Activated CD8-positive, alpha-beta memory T cell treated with anti-CD3 and anti-CD28 coated beads for 24 hours (primary cell): Measurements from ENCODE around the gene CLCN5.

Experiments
- DNase-seq: peaks from one replicate; pipeline ENCODE4 v3.0.0-alpha.2; 2020

The CLCN5 gene

DNA sequence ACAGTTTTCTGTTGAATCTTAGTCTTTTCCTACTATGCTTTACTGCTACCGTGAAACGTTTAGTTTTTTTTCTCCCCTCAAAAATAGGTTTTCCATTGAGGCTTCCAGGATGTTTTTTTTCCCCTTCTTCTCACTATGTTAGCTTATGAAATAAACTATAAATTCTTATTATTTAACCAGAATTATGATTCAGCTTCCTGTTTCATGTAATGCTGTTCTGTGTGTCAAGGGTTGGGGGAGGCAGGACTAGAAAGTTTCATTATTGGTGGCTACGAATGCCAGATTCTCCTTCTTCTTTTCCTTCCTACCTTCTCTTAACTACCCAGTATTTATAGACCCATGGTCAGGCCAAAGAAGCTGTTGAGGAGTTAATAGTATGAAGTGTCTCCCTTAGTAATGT lies 11.8 kb downstream of the CLCN5 start:
- no peak for DNase-seq

DNA sequence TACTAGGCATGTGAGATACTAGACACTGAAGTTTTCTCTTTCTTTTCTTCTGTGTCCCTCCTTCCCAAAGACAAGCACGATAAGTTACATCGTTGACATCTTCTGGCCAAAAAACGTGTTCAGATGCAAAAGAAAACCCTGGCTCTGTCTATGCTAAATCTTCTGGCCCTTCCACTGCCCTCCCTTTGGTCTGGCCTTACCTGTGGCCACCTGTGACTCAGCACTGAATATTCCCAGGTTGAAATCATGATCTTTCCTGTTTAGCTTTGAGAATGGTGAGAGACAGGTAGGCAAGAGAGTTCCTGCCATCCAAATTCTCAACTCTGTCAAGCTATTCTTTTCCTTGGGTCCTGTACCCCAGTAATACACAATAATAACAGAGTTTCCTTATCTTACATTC lies 12.3 kb downstream of the CLCN5 start:
- no peak for DNase-seq

DNA sequence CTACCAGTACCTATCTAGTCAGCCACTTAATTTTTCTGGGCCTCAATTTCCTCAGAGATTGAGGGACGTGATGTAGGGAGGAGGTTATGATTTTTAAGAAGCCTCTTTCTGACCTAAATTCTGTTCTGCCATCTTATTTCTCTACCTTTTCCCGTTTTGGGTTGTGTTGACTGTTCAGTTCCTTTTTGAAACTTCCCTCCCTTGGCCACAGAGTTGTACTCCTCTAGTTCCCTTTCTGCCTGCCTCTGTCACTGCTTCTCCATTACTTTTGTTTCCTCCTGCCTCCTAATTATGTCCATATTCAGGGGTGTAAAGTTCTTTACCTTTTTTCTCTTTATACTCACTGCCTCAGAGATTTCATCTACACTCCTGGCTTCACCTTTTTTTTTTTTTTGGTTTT lies 25.4 kb downstream of the CLCN5 start:
- DNase-seq = no peak

DNA sequence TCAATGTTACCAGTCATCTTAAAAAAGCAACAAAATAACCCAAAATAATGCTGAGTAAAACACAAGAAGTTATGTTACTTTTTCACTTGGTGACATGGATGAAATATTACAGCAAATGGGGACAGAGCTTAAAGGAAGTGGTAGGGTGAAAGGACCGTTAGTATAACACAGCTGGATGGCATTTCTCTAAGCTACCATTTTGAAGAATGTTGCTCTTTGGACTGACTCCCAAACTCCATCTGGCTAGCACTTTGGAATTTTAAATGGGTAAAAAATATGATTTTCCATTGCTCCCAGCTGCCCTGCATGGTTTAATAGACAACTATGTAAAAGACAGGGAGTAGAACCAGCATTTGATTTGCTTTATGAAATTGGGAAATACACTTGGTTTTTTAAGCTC lies 27.6 kb downstream of the CLCN5 start:
- no peak for DNase-seq

DNA sequence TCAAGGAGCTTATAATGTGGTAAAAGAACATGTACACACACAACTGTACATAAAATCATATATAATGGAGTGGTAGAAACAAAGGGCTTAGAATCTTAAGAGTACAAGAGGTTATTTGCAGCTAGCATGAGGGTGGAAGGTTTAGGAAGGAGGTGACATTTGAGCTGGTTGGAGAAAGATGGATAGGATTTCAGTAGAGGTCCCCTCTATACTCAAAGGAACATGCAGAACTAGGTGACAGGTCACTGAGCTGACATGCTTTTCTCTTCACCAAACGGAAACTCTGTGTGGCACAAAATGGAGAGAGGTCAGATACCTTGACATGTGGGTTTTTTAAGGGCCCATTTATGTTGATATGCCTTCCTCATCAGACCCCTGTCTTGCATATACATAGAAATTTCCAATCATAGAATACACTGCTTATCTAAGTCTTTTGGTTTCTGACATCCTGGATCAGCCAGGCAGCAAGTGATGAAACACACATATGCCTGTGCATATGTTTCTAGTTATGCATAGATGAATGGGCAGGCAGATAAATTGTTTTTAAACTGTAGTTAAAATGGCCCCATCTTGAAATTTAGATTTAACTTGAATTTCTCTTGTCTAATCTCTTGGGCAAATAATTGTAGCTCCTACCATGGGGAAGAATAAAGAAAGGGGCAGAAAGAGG lies 29.3 kb downstream of the CLCN5 start:
- no peak for DNase-seq

DNA sequence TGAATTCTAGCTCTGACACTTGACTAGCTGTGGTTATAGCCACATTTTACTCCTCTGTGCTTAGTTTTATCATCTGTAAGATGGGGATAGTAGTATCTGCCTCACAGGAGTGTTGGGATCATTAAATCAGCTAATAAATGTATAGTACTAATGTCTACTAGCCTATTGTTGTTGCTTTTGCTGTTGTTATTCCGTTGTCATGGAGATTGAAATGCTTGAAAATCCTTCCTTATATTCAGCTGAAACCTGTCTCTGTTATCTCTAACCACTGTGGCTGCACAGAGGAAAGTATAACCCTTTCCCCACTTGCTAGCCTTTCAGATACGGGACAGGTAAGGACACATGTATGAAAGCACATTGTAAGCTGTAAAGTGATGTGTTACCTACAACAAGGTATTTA lies 33.9 kb downstream of the CLCN5 start:
- no peak for DNase-seq

DNA sequence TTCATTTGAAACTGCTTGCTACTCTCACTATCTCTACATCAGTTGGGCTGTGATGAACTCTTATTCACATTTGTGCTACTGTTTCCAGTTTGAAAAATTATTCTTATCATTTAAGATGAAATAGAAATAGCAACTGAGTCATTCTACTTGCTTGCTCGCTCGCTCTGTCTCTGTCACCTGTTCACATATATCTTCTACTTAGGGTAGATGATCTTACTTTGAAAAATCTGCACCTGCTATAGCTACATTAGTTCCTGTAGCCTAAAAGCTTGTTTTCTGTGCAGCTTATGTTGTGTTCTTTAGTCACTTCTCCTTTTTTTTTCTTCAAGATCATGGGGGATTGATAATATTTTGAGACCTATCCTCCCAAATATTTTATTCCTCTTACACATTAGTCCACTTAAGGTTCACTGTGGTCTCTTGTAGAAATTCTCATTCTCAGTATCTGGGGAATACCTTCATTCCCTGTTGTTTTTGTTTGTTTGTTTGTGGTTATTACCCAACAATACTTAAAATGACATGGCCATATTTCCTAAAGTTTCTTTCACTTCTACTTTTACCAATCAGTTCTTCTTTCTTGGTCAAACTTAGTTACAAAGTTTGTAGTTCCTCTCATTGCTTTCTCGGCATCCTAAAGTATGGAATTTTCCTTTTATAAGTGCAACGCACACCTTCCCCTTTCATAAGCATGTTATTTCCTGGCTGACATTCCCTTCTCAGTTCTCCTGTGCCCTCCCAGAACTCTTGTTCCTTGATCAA lies 36.5 kb downstream of the CLCN5 start:
- no peak for DNase-seq

DNA sequence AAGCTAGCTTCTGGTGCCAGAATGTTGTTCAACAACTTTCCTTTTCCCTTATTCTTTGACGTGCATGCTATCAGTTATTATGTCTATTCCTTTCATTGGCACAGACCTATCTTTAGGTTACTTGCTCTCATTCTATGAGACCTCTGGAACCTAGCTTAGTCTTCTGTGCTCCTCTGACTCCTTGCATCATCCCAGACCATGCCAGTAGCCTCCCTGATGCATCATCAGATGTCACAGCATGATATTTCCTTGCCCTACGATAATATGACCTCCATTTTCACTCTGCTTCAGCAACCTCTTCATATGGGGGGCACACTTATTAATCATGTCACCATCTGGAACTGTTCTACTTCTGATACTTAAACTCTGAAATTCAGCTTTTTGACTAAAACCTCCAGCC lies 37.2 kb downstream of the CLCN5 start:
- no peak for DNase-seq

DNA sequence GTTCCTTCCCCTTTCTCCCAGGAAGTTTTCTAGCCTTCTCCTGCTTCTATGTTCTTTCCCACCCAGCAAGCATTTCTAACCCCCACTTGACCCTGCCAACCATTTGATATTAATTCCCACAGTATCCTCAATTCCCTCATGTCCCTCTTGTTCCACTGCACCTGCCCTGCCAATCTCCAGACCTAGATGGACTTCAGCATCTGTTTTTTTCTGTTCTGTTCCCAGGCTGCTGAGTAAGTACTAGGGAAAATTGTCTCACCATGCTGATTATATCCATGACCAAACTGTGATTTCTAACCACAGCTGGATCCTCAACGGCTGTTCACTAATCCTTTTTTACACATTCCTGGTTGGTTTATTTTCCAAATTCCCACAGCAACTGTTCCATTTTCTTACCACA lies 37.7 kb downstream of the CLCN5 start:
- DNase-seq = no peak

DNA sequence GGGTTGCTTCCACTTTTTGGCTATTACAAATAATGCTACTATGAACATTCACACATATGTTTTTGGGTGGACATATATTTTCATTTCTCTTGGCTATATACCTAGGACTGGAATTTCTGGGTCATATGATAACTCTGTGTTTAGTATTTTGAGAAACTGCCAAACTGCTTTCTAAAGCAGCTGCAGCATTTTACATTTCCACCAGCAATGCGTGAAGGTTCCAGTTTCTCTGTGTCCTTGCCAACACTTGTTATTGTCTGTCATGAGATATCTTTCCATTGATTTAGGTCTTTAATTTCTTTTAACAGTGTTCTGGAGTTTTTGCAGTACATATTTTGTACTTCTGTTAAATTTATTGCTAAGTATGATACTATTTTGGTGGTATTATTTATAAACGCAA lies 48.3 kb downstream of the CLCN5 start:
- no peak for DNase-seq

DNA sequence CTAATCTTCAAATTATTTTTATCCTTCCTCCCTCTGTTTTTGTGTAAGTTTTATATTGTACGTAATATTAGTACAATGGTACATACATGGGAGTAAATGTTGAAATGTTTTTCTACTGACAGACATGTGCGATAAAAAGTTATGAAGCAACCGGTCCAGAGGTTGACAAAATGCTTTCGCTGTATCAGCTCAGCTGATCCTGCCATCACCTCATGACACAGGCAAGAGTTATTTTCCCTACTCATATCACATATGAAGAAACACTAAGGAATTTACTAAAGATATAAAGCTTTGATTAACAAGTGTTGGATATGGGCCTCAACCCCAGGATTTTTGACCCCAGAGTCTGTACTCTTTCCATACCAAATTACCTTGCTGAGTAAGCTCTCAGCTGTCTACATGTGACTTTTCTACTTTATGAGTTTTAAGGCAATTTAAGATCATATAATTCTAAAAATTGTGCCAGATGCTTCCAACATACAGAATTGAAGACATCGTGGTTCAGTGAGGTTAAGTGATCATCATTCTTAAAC lies 50.0 kb downstream of the CLCN5 start:
- DNase-seq = no peak

DNA sequence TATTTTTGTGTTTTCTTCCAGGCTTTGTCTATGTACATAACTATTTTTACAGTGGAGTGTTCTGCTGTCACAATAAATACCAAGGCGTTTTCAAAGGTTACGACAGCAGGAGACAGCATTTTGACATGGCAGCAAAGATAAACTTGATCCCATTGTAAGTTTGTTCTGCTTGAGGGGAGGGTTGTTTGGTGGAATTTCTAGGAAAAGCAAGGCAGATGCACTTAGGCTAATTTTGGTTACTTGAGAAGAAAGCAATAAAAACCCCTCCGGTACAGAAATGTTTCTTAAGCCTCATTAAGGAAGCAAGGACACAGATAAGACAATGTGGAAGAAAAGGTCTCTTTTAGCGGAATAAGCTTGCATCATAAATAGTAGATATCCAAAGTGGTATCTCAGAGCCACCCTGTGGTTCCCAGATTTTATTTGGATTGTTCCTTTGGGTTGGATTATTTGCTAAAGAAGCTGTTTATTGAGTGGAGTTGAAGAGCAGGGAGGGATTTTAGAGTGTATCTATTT lies 54.3 kb downstream of the CLCN5 start:
- DNase-seq = no peak

DNA sequence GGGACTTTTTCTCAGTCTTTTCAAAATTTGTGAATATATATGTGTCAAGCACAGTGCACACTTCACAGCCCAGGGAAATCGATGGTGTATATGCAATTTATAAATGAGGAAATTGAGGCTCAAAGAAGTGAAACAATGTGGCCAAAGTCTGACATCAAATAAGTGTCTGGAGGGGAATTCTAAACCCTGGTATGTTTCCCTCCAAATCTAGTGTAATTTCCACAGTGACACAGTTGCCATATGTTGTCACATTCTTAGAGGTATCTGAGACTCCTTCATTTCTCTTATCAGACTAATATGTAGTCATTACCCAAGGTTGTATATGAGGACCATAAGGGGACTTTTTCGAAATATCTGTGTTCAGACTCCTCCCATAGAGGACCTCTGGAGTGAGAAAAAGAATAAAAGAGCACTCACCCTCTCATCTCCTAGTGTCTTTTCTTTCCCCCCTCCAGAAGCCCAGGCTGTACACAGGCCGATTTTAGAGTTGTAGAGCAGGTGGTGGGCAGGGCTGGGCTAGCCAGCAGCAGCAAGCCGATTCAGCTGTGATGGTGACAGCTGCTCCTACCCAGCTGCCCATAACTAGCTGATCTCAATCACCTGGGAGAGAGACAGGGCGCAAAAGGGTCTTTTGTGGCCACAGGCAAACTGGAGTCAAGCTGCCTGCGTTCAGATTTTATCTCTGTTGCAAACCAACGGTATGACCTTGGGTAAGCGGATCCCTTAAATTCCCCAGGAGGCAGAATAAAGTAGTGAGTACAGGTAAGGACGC lies 55.1 kb downstream of the CLCN5 start:
- DNase-seq = no peak

DNA sequence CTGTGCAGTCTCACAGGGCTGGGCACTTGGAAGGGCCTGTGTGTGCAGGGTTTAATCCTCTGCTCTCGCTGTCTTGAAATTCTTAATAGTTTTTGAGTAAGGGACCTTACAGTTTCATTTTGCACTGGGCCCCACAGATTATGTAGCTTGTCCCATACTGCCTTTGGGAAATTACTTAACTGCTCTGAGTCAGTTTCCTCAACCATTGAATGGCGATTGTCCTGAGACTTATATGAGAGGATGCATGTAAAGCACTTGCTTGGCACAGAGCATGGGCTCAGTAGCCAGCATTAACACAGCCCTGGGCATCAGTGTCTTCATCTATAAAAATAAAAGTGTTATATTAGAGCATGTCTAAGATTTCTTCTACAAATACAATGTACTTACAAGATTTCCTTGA lies 55.8 kb downstream of the CLCN5 start:
- no peak for DNase-seq

DNA sequence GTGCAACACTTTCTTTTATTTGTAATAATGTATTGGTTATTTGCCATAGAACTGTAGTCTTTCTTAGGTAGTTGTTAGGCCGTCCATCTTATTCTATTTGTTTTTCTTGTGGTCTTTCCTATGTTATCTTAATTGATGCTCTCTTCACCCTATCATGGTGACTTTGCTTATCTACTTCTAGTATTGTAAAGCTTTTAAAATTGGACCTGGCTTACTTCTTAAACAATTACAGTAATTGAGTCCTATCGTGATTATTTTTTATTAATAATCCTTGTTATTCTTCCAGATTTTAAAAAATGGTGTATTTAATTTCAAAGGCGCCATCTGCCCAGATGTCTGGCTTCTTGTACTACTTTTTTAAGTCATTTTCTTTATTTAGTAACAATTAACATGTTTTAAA lies 63.7 kb downstream of the CLCN5 start:
- DNase-seq = no peak

DNA sequence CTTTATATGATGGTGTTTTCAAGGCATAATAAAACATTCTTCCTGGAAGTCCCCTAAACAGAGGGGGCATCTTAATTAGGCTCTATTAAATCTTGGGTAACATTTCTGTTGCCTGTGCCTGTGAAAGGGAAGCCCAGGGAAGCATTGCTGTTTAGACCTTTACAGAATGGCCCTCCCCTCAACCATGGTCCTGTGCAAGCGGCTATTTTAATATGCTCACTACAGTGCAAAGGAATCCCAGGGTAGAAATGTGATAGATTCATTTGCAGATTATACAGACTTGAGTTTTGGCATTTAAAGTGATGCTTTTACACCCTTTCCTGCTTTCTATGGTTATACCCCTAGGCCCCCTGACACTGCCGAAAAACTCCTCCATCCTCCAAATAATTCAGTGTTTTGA lies 65.3 kb downstream of the CLCN5 start:
- no peak for DNase-seq

DNA sequence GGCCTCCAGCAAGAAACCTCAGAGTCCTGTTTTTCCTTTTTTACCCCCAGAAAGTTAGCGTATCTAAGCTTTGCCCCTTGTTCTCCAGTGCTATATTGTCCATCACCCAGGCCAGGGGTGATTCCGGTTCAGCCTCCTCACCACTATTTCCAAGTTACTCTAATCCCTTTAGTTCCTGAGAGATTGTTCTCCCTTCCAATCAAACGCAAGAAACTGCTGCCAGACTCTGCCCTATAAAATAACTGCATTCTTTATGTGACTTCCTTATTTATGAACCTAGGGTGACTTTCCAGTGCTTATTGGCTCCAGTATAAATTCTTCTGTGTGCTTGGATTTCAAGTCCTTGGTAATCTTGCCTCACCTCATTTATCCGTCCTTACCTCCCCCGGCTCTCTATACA lies 65.7 kb downstream of the CLCN5 start:
- no peak for DNase-seq

DNA sequence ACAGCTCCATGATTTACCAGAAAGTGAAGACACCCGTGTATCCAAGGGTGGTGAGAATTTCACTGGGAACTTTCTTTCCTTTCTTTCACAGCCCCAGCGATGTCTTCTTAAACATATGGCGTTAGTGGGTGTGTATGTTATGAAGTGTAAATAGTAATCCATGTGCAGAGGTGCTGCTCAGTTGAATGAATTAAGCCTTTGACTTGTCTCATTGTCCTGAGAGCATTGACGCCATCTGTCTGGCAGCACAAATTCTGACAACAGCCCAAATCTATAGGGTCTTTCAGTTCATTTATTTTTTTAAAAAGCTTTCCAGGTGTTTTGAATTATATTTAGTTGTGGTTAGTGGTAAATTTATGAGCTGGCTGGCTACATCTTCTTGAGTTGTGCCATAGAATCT lies 69.4 kb downstream of the CLCN5 start:
- no peak for DNase-seq

DNA sequence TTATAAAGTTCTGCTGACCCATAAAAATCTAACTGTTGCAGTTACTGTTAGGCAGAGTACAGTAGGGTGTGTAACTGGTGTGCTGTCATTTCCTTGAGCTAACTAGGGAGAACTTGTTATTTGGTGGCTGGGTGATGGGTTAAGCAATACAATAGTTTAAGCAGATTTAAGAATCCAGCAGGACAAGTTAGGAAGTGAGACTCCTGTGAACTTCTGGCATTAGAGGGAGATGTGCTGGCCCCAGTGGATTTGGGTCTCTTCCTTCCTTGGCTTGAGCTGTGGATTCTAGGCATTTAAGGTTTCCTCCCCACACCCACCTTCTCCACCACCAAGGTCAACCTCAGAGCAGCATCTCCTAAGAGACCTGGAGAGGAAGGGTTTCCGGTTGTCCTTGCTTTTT lies 70.5 kb downstream of the CLCN5 start:
- DNase-seq = no peak

DNA sequence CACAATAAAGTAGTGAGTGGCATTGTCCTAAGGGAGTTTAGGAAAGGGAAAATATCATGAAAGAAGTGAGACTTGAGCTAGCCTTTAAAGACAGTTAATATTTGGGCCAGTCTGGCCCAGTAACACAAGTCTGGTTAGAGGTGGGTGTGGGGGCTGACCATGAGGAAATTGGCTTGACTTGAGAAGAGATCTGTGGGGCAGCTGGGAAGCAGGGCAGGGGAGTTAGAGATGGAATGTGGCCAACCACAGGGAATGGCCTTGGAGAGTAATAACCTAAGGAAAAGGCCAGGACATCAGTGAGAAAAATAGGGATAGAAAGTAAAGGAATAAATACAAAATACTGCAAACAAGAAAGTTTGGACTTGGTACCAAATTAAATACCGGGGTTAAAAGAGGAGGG lies 71.3 kb downstream of the CLCN5 start:
- no peak for DNase-seq

DNA sequence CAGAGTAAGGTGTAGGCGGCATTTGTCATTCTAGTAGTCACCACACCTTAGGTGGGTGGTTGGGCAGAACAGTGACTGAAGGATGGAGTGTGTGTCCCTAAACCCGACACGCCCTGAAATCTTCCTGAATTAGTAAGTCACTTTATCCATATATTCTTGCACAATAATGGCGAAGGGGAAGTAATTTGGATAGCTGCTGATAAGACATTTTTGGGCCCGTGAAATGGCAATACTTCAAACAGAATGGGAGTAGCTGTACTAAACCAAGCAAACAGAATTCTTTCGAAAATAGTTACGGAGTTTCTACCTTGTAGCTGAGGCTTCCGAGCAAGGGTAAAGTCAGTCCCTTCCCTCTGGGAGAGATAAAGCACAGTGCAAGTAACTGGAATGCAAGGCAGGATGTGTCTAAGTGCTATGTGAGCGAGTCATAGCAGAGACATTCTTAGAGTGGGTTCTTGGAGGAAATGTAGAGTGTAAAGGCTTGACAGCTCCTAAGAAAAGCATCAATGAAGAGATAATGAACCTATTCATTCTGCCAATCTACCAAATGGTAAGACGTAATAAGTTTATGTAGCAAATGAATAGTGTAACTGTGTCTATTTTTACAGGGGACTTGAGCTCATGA lies 72.8 kb downstream of the CLCN5 start:
- no peak for DNase-seq

DNA sequence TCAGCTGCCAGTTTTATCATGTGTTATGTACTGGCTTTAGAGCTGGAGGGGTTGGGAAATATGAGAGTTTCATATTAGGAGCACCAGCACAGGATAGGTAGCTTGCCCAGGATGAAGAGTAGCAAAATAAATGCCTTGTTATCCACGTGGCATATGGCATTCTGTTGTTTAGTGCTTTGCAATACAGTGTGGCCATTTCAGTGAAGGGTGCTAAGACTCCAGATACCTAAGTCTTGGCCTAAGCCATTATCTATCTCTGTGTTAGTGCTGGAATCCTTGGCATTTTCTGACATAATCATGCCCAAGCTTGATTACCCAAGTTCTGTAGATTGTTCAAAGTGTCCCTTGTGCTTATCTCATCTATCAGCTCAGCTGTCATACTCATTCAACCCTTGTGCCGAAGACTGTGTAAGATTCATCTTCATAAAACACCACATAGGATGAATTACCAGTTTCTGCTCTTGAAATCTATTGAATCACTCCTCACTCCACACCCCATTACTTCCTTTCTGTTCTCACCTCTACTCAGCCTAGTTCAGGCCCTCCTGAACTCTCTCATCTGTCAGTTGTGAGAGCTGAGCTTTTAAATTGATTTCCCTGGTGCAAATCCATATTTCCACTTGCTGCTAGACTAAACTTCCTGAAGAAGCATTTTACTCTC lies 73.5 kb downstream of the CLCN5 start:
- DNase-seq = no peak

DNA sequence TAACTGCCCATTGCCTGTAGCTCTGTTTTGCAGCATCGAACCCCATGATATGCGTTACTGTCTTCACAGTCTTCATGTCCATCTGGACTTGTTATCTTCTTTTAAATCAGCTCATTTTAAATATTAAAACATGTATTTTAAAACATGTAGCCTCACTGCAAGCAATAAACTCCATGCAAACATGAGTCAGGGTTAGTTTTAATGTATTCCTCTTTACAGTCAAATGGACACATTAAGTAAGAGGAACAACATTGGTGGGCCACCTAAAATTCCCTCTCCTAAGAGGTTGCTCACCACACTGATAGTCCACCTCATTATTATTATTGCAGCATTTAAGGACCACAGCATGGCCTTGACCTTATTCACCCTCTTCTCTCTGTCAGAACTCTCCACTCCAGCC lies 74.1 kb downstream of the CLCN5 start:
- DNase-seq = no peak
